ENCODE measurements around the gene STIM2.

DNA sequence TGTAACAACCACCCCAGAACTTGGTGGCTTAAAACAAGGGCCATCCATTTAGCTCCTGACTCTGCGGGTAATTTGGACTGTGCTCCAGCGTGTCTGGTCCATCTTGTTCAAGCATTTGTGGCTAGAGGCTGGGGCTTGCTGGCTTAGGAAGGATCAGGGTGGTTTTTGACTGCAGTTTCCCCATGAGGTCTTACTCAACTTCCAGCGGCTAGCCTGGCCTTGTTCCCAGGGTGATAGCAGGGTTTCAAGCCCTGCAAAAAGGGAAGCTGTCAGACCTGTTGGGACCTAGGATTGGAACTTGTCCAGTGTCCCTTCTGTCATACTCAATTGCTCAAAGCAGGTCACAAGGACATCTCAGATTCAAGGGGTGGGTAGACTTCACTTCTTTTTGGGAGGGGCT is 205.9 kb downstream of the STIM2 start:
- no peak for TF ChIP-seq EZH2 (IDR thresholded peaks at IDR 0.05; ENCODE audit: low read depth)
- TF ChIP-seq, protein P1, sequence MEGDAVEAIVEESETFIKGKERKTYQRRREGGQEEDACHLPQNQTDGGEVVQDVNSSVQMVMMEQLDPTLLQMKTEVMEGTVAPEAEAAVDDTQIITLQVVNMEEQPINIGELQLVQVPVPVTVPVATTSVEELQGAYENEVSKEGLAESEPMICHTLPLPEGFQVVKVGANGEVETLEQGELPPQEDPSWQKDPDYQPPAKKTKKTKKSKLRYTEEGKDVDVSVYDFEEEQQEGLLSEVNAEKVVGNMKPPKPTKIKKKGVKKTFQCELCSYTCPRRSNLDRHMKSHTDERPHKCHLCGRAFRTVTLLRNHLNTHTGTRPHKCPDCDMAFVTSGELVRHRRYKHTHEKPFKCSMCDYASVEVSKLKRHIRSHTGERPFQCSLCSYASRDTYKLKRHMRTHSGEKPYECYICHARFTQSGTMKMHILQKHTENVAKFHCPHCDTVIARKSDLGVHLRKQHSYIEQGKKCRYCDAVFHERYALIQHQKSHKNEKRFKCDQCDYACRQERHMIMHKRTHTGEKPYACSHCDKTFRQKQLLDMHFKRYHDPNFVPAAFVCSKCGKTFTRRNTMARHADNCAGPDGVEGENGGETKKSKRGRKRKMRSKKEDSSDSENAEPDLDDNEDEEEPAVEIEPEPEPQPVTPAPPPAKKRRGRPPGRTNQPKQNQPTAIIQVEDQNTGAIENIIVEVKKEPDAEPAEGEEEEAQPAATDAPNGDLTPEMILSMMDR (conservative IDR thresholded peaks at IDR 0.05), result no peak

All from PC-9 (cell line).